ENCODE measurements around the gene SMIM14. TPM values are rescaled to one million over a fixed set of nuclear protein-coding genes. Genes with fewer than 3 reads are reported as not detected.
A peak's percentile ranks its signal among the peaks of the same experiment; 100 is the strongest.

SMIM14 gene
- total and polyA plus RNA-seq, 9 of the 15 experiments (the other 6 are each of a cell fraction or from before 2014, with no cell fraction given): 0.98 to 3.7 (median 2.2) TPM

DNA sequence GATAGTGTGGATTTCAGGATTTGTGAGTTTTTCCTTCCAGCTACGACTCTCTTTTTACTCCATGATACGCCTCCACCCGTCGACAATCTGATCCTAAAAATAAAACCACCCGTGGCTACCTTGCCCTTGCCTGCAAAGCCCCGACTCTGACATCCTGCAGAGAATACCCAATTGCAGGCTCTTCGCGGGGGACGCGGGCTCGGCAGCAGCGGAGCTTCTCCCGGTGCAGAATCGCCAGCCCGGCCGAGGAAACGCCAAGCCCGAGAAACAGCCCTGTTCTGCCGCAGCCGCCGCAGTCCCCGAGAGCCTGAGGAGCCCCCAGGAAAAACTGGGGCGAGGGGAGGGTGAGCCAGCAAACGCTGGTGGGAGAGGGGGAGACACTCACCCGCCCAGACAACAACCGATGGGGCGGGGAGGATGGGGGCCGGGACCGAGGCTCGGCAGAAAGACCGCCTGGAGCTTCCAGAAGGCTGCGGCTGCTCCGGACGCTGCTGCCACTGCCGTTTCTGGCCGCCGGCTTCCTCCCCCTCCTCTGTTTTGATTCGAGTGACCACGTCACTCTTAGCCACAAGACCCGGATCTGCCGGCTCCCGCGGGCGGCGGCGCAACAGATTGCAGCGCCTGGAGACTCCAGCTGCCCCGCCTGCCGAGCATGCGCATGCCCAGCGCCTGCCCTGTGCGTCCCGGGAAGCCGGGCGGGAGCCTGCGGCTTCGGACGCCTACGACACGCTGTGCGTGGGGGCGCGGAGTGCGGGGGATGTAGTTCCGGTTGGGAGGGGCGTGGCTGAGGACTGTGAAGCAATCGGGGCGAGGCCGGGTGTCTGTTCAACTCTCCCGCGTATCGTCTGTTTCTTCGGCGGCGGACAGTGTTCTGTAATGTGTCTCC is at the start of gene SMIM14 (continued):
- TF ChIP-seq, protein P1, sequence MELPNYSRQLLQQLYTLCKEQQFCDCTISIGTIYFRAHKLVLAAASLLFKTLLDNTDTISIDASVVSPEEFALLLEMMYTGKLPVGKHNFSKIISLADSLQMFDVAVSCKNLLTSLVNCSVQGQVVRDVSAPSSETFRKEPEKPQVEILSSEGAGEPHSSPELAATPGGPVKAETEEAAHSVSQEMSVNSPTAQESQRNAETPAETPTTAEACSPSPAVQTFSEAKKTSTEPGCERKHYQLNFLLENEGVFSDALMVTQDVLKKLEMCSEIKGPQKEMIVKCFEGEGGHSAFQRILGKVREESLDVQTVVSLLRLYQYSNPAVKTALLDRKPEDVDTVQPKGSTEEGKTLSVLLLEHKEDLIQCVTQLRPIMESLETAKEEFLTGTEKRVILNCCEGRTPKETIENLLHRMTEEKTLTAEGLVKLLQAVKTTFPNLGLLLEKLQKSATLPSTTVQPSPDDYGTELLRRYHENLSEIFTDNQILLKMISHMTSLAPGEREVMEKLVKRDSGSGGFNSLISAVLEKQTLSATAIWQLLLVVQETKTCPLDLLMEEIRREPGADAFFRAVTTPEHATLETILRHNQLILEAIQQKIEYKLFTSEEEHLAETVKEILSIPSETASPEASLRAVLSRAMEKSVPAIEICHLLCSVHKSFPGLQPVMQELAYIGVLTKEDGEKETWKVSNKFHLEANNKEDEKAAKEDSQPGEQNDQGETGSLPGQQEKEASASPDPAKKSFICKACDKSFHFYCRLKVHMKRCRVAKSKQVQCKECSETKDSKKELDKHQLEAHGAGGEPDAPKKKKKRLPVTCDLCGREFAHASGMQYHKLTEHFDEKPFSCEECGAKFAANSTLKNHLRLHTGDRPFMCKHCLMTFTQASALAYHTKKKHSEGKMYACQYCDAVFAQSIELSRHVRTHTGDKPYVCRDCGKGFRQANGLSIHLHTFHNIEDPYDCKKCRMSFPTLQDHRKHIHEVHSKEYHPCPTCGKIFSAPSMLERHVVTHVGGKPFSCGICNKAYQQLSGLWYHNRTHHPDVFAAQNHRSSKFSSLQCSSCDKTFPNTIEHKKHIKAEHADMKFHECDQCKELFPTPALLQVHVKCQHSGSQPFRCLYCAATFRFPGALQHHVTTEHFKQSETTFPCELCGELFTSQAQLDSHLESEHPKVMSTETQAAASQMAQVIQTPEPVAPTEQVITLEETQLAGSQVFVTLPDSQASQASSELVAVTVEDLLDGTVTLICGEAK (IDR thresholded peaks at IDR 0.05): peak; percentile 77
- TF ChIP-seq, protein P1 (CRISPR knock-in tag; IDR thresholded peaks at IDR 0.05): no peak
- TF ChIP-seq CHD4 (IDR thresholded peaks at IDR 0.05; ENCODE audit: insufficient read depth, insufficient replicate concordance, low read depth, low read length, poor library complexity, severe bottlenecking): no peak
- peak; percentile 34 for TF ChIP-seq SMAD1 (IDR thresholded peaks at IDR 0.05; ENCODE audit: low read depth, low read length, partially characterized antibody)
- TF ChIP-seq EZH2 (IDR thresholded peaks at IDR 0.05; ENCODE audit: borderline replicate concordance, low read depth, low read length): no peak
- no peak for TF ChIP-seq ZC3H8 (IDR thresholded peaks at IDR 0.05)
- TF ChIP-seq, protein P2, sequence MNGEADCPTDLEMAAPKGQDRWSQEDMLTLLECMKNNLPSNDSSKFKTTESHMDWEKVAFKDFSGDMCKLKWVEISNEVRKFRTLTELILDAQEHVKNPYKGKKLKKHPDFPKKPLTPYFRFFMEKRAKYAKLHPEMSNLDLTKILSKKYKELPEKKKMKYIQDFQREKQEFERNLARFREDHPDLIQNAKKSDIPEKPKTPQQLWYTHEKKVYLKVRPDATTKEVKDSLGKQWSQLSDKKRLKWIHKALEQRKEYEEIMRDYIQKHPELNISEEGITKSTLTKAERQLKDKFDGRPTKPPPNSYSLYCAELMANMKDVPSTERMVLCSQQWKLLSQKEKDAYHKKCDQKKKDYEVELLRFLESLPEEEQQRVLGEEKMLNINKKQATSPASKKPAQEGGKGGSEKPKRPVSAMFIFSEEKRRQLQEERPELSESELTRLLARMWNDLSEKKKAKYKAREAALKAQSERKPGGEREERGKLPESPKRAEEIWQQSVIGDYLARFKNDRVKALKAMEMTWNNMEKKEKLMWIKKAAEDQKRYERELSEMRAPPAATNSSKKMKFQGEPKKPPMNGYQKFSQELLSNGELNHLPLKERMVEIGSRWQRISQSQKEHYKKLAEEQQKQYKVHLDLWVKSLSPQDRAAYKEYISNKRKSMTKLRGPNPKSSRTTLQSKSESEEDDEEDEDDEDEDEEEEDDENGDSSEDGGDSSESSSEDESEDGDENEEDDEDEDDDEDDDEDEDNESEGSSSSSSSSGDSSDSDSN (IDR thresholded peaks at IDR 0.05; ENCODE audit: borderline replicate concordance in 1 of 2, low read depth in 2 of 2, low read length in 2 of 2): peak in 1 of 2 experiments; percentile 75; a peak in 2 of 4 replicates
- TF ChIP-seq, protein P3, sequence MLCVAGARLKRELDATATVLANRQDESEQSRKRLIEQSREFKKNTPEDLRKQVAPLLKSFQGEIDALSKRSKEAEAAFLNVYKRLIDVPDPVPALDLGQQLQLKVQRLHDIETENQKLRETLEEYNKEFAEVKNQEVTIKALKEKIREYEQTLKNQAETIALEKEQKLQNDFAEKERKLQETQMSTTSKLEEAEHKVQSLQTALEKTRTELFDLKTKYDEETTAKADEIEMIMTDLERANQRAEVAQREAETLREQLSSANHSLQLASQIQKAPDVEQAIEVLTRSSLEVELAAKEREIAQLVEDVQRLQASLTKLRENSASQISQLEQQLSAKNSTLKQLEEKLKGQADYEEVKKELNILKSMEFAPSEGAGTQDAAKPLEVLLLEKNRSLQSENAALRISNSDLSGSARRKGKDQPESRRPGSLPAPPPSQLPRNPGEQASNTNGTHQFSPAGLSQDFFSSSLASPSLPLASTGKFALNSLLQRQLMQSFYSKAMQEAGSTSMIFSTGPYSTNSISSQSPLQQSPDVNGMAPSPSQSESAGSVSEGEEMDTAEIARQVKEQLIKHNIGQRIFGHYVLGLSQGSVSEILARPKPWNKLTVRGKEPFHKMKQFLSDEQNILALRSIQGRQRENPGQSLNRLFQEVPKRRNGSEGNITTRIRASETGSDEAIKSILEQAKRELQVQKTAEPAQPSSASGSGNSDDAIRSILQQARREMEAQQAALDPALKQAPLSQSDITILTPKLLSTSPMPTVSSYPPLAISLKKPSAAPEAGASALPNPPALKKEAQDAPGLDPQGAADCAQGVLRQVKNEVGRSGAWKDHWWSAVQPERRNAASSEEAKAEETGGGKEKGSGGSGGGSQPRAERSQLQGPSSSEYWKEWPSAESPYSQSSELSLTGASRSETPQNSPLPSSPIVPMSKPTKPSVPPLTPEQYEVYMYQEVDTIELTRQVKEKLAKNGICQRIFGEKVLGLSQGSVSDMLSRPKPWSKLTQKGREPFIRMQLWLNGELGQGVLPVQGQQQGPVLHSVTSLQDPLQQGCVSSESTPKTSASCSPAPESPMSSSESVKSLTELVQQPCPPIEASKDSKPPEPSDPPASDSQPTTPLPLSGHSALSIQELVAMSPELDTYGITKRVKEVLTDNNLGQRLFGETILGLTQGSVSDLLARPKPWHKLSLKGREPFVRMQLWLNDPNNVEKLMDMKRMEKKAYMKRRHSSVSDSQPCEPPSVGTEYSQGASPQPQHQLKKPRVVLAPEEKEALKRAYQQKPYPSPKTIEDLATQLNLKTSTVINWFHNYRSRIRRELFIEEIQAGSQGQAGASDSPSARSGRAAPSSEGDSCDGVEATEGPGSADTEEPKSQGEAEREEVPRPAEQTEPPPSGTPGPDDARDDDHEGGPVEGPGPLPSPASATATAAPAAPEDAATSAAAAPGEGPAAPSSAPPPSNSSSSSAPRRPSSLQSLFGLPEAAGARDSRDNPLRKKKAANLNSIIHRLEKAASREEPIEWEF (CRISPR knock-in tag; IDR thresholded peaks at IDR 0.05): no peak; the same call in 1 of the 2 replicates
- TF ChIP-seq ARID2 (IDR thresholded peaks at IDR 0.05): no peak

Data from K562 (cell line).